GM20431 (cell line): ENCODE results near the gene KIAA1614.

Source experiments
- in situ Hi-C: fragments of 300-500 bp; cut with MseI, MboI; formaldehyde crosslinking; loops from one replicate; pipeline ENCODE4 v1.15.0; 2020; ENCODE audit warnings: low sequenced_read_pairs; ENCODE audit not compliant: unreplicated experiment

The KIAA1614 gene

DNA sequence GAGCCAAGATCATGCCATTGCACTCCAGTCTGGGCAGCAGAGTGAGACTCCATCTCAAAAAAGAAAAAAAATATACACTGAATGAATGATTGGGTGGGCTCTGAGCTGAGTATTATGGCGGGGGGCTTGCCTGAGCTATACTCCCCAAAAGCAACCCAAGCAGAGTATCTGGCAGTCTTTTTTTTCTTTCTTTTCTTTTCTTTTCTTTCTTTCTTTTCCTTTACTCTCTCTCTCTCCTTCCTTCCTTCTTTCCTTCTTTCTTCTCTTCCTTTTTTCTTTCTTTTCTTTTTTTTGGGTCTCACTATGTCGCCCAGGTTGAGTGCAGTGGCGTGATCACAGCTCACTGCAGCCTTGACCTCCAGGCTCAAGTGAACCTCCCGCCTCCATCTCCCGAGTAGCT, 27.7 kb downstream of the KIAA1614 start:
- in situ Hi-C loops: no loop called here

DNA sequence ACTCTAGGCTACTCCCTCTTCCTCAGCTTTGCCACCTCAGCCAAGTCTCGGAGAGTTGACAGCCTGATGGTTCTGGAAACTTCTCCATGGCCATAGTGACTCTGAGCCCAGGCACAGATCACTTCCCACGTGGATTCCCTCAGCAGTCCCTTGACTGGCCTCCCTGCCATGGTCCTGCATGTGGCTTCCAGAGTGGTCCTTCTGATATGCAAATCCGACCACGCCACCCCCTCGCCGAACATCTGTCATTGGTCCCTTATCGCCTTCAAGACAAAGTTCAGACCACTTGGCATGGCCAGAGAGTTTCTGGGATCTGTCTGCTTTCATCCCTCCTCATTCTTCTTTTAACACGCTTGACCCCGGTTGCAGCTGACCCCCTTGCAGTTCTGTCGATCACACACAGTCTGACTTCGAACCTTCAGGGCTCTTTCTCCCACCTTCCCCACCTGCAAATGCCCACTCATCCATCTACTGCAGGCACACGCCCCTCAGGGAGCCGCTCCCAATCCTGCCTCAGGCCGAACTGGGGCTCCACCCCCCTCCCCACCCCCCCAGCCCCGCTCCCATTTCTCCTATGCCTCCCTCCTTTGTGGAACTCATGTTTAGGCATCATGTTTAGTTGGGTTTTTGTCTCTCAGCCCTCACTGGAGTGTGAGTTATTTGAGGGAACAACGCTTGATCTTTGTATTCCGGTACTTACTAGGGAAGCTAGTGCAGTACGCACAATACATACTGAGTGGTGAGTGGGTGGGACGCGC, 29.0 kb downstream of the KIAA1614 start:
- in situ Hi-C loops: no loop called here

DNA sequence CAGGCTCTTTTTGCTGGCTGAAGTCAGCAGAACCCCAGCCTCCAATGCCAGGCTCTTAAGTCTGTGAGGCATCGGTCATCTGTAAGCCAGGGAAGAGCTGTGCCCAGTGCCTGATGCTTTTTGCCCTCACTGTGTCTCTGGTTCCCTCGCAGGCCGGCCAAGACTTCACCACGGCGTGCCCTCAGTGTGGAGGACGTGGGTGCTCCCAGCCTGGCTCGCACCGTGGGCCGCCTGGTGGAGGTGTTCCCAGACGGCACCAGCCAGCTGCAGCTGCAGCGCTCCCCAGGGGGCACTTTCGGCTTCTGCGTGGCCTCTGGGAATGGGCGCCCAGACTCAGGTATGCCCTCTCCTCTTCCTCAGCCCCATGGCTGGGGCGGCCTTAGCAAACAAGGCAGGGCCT, 32.5 kb downstream of the KIAA1614 start:
- in situ Hi-C loops: no loop called here

DNA sequence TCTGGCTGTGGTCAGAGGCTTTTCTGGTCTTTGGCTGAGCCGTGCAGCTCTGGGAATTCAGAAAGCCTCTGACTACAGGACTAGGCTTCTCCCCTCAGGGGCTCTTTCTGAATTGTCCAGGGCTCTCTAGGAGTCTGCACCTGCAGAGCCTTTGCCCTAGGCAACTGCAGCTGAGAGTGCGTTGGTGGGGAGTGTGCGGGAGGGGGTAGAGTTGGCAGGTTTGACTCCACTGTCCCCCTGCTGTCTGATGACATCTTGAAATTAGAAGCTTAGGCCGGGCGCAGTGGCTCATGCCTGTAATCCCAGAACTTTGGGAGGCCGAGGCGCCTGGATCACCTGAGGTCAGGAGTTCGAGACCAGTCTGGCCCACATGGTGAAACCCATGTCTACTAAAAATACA, 32.9 kb downstream of the KIAA1614 start:
- in situ Hi-C loops: no loop called here

DNA sequence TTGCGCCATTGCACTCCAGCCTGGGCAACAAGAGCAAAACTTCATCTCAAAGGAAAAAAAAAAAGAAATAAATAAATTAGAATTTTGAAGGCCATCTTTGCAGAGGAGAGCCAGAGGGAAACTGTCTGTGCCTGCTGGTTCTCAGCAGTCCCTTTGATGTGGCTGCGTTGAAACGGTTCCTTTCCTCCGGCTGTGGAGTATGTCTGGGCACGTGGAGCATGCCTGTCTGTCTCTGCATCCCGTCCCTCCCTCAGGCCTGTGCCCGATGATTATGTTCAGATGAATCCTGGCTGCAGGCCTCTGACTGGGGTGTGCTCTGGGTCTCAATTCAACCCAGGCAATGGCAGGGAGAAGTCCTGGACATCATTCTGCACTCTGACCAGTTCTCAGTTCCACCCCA, 33.4 kb downstream of the KIAA1614 start:
- in situ Hi-C loops: no loop called here

DNA sequence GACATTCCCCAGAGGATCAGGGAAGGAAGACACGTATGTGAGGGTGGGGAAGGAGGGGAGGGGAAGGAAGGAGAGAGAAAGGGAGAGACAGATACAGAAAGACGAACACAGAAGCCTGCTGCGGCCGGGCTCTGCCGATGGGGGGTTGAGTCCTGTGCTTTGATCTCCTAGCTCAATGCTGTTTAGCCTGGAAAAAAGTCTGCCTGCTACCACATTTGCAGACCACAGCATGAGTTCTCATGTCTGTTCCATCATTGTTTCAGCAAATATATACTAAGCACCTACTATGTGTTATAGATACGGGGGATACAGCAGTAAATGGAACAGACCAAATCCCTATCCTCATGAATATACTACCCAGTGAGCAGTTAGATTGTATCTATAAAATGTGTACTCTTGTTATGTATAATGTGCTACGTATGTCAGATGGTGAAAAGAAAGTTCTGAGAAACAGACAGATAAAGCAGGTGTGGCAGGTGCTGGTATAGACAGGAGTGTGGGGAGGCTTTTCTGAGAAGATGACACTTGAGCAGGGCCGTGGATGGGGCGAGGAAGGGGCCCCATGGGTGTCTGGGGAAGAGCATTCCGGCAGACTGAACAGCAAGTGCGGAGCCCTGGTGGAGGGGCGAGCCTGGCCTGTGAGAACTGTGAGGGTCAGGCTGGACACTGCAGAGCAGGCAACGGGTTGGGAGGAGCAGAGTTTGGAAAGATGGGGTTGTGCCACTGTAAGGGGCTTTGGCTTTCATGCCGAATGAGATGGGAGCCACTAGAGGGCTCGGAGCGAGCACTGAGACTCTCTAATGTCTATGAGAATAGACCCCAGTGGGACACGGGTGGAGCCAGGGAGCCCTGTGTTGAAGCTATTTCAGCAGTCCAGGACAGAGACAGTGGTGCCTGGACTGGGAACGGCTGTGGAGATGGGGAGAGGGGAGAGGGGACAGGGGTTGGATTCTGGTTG, 34.1 kb downstream of the KIAA1614 start:
- in situ Hi-C loops: no loop called here

DNA sequence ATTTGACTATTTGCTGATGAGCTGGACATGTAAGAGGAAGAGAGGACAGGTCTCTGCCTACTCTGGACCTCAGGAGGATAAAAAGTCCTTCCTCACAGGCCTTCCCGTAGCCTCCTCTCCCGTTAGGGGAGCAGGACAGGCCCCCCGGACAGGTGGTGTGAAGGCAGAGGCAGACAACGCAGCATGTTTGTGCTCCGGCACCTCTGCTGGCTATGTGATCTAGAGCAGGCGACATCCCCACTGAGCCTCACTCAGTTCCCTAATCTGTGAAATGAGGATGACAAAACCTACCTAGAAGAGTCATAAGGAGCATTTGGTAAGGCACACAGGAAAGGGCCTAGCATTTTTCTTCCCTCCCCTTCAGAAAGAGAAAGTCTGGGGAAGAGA, 34.8 kb downstream of the KIAA1614 start:
- in situ Hi-C loops: no loop called here

DNA sequence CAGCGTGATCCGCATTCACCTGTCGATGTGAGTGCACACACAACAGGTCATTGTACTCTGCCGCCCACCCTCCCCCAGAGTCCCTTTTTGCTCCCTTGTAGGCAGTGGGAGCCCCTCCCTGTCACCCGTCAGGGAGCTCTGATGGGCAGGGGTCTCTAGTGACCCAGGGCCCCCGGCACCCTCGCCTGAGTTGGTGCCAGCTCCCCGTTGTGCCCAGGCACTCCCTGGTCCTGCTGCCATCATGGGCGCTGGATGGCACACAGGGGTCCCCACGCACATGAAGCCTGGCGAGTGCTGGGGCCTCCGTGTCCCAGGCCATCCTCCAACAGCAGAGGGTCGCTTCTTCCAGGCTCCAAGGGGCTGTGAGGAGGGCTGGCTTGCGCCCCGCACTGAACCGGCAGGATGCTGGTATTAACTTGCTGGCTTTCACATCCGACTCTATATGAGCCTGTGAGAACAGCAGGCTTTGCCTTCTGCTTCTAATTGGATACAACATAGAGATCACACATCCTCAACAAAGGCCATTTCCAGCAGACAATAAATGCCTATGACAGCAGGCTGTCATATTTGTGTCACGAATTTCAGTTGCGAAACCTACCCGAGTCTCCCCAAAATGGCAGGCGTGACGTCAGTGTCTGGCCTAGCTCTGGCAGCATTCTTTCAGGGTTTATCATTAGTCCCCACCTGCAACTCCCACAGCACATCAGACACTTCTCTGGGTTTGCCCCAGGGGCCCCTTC, 35.4 kb downstream of the KIAA1614 start:
- in situ Hi-C loops: no loop called here

DNA sequence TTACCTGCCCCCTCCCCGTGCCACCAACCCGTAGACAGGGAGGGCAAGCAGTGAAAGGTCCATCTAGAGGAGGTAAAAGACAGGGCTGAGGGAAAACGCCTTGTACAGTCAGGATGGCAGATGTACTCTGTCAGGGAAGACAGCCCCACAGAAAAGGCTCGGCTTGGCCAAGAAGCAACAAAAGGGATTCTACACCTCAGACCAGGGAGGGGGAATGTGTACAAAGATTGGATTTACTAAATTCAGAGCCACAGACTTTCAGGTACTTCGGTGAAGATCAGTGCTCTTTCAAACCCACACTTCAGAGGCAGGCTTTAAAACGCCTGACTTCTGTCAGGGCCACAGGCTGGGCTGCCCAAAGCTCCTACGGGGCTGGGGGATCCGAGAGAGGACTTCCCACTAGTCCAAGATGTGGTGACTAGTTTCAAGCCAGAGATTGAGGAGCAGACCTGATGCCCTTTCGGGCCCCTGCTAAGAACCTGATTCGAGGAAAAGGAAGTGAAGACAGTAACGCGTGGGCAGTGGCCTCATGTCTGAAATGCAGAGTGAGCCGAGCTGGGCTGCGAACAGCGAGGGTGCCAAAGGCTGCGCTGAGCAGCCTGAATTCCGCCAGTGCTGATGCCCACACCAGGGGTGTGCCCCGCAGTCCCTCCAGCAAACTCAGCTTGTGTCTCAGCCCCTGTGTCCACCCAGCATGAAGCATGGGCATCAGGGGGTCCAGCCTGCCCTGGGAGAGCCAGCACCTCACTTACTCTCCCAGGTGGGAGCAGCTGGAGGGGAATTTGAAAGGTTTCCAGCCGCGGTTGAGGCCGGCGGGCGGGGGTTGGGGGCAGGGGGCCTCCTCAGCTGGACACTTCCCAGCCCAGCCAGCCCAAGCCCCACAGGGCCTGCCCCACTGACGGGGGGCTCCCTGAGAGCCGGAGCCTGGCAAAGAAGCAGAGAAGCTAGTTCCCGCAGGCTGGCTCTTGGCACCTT, 36.2 kb downstream of the KIAA1614 start:
- in situ Hi-C loops: no loop called here

DNA sequence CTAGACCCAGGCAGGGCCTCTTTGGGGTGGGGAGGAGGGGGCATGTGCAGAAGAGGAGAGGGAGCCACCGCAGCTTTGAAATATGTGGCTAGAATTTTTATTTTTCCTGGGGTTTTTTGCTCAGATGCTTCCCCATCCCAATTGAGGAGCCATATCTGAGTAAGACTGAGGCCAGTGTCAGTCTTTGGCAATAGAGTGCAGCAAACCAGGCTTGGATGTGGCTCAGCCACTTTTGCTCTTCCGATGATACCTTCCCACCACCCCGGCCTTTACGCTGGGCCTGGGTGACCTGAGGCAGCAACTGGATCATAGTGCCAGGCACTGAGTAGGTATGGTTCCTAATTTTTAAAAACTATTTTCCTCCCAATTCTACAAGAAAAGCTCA, 36.9 kb downstream of the KIAA1614 start:
- in situ Hi-C loops: no loop called here

DNA sequence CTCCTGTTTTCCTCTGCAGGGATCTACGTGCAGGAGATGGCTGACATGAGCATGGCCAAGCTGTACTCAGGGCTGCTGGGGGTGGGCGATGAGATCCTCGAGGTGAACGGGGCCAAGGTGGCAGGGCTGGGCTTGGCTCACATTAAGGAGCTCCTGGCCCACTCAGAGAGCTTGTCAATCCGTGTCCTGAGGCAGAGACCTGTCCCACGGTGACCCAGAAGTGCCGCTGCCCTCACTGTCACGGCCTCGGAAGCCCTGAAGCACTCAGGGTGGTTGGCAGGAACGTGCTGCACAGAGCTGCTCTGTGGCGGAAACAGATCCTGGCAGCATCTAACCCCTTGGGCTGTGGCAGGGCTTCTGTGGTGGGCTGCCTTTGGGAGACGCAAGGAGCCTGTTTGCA, 37.6 kb downstream of the KIAA1614 start:
- in situ Hi-C loops: no loop called here

DNA sequence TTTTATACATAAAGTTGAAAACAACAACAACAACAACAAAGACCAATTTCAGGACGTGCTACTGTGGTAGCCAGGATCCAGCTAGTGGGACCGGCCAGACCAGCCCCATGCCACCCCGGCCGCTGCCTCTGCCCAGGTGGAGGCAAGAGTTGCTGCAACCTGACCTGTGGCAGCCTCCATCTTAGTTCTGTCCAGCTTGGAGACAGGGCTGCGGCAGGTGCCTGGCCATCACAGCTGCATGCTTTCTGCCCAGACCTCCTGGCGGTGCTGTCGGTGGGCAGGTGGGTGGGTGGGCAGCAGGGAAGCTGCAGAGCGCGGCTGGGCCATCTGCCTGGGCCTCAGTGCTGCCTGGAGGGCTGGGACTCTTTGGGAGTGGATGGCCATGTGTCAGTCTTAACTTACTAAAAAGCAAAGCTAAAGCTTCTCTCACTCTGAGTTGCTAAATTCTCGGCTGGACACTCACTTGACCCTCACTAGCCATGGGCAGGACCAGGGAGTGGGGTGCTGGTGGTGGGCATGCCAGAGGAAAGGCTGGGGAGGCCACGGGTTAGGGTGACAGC, 38.6 kb downstream of the KIAA1614 start:
- in situ Hi-C loops: no loop called here

DNA sequence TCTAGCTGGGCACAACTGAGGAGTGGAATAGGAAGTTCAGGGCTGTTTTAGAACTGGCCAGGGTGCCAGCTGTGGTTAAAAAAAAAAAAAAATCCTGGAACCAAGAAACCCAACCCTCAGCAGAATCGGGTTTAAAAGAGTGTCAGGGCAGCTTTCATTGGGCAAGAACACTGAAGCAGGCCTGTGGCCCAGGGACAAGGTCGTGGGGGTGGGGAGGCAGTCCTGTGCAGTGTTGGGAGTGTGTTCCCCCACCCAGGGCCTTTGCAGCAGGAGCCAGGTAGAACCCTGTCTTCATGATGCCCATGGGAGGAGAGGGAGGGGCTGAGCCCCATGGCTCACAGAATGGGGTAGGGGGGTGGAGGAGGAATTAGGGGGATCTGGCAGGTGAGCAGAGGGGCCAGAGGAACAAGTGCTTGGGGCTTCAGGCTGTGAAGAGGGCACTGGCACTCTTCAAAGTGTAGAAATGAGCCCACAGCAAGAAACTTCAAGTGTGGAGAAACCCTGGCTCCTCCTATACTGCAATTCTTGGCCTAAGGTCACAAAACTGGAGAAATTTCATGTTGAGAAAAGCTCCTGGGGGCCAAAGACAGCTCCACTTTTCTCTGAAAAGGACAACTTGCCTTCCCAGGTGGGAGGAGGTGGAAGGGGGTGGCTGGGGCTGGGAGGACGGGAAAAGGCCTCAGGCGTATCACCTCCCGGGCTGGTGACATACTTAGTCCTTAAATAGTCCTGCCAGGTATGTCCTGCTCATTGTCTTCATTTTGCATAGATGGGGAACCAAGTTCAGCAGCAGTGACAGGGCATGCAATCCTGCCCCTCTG, 39.3 kb downstream of the KIAA1614 start:
- in situ Hi-C loops: no loop called here

DNA sequence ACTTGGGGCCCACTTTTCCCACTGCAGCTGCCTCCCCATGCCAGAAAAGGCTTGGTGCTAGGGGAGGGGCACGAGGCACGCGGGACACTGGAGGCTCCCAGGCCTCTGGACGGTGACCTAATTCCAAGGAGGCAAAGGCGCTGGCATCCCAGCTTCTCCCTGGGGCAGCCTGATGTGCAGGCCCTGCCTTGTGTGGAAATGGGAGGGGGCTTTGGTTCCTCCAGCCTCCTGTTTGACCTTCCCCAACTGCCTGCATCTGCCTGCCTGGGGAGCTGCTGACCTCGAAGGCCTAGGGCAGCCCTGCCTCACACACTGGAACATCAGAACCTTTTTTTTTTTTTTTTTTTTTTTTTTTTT, 39.9 kb downstream of the KIAA1614 start:
- in situ Hi-C loops: no loop called here

DNA sequence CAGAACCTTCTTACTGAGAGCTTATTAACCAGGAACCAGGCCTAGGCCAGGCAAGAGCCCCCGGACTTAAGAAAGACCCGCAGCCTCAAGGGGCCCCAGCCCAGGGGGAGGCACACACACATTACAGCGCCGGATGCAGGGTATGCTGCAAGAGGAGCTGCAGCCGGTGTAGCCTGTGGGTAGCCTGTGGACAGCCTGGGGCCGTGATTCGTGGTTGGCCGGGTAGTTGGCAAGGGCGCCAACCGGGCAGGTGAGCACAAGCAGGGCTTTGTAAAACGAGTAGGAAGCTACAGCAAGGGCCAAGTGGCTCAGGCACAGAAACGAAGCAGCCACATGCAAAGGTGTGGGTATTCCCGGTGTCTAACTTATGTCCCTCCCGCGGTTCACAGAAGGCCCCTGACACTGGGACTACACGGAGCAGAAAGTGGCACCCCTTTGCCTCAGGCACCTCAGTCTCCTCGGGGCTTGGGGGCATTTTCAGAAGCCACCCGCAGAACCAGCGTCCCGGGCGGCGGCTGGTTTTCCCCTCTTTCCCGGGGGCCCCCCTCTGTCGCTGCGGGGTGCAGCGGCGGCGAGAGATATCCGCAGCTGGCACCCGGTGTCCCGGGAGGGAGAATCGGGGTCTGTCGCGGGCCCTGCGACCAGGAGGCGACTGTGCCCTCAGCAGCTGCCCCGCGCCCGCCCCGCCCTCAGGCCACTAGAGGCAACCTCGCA, 40.8 kb downstream of the KIAA1614 start:
- in situ Hi-C loops: no loop called here

DNA sequence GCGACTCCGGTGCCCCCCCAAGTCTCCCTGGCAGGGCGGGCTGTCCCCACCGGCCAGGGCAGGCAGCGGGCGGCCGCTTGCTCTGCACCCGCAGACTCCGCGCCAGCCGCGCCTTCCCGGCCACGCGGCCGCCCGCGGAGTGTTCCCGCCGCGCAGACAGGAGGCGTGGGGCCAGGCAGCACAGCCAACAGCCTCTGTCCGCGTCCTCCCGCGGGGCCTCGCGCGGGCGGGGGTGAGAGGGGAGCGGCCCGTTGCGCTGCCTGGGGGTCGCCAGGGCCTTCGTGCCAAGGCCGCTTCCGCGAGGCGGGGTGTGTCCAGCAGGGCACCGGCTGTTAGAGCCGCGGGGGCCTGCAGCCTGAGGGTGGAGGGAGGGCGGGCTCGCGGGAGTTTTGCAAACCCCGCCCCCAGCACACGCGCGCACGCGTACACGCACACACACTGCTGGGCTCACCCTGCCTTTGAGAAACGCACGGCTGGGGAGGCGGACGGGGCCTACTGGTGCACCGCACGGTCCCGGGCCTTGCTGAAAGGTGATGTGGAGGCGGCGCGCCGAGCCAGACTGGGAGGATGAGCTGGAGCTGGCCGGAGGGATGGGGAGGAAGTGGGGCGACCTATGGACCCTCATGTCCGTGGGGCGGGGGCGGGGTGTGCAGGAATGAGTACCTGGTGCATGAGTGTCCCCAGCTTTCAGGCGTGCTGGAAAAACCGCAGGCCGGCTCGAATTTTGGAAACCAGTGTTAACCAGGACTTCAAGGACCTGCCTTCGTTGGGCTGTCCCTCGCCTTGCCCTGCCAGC, 41.5 kb downstream of the KIAA1614 start:
- in situ Hi-C loops: no loop called here

DNA sequence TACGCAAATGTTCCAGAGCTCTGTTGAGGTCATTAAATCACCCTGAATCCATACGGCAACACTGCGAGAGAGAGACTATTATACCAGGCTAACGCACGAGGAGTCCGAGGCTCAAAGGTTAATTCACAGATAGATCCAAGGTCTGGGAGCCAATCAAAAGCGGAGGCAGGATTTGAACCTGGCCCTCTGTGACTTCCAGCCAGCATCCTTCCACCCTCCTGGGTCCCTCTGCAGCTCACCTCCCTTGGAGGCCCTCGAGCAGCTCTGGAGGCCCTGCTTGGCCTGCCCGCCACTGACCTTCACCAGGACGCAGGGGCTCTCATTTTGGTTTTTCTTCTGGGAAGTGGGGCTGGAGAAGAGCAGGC, 42.1 kb downstream of the KIAA1614 start:
- in situ Hi-C loops: no loop called here
